Embryonic facial prominence (tissue), 1 donor: ENCODE results near the gene UNC45A.

Experiments used
- DNase-seq: peaks from one replicate; pipeline ENCODE4 v3.0.0-alpha.2; 2016; ENCODE audit errors: extremely low spot score

UNC45A gene

GRCh38 chr15:90942354-90943120 lies 7.5 kb downstream of the UNC45A start:
- no peak for DNase-seq

GRCh38 chr15:90945091-90945490 lies 10.0 kb downstream of the UNC45A start:
- no peak for DNase-seq

GRCh38 chr15:90946538-90946937 lies 11.5 kb downstream of the UNC45A start:
- DNase-seq, result no peak

- no peak for DNase-seq
Observed at GRCh38 chr15:90946941-90947576, 12.0 kb downstream of the UNC45A start.

GRCh38 chr15:90947577-90948357 lies 12.7 kb downstream of the UNC45A start:
- DNase-seq, result no peak

DNA sequence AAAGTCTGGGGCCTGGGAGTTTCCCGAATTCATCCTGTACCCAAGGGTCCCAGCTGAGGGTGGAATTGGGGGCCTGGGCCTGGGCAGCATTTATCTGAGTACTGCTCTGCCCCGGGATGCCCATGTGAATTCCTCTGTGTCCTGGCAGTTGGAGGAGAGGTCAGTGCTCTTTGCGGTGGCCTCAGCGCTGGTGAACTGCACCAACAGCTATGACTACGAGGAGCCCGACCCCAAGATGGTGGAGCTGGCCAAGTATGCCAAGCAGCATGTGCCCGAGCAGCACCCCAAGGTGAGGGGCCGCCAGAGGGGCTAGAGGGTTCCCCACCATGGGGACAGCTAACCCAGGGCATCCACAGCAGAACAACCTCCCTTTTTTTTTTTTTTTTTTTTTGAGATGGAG lies 13.4 kb downstream of the UNC45A start:
- DNase-seq, result no peak

- DNase-seq, result no peak
Observed at GRCh38 chr15:90949979-90950675, 15.0 kb downstream of the UNC45A start.

DNA sequence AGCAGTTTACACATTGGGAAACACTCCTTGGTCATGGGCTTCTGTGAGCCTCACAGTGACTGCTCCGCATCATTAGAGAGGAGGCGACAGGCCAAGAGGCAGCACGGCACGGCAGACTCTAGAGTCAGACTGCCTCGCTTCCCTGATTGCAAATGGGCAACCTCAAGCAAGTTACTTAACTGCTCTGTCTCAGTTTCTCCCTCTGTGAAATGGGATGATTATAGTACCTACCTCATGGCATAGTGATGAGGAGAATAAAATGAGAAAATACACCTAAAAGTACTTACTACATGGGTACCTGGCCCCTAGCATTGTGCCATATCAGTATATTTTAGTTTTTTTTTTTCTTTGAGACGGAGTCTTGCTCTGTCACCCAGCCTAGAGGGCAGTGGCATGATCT lies 15.6 kb downstream of the UNC45A start:
- DNase-seq, result no peak

GRCh38 chr15:90952901-90953677 lies 18.0 kb downstream of the UNC45A start:
- DNase-seq, result no peak

DNA sequence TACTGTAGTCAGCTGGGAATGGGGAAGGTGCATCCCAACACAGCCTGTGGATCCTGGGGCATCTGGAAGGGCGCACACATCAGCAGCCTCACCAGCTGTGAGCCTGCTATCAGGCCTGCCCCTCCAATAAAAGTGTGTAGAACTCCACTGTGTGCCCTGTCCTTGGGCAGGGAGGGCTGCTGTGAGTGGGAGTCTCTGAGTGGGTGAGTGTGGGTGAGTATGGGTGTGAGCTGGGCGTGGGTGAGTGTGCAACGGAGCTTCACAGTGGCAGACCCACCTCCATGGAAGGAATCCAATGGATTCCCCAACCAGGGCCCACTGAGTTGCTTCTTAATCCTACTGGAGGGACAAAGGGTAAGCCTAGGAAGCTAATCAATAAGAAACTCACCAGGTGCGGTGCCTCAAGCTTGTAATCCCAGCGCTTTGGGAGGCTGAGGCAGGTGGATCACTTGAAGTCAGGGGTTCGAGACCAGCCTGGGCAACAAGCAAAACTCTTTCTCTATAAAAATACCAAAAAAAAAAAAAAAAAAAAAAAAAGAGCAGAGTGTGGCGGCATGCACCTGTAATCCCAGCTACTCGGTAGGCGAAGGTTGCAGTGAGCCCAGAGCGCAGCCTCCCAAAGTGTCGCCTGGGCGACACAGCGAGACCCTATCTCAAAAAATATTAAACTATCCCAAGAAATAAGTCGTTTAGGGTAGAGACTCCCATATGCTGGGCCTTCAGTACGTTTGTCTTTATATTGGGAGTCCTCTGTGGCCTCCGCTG lies 19.0 kb downstream of the UNC45A start:
- DNase-seq, result no peak

- DNase-seq, result peak; percentile 73
Observed at GRCh38 chr15:90954712-90955623, 19.9 kb downstream of the UNC45A start, which contains the start of gene RCCD1. TSS of gene RCCD1 (plus strand) at chr15:90954884. CDS start at chr15:90956735, 1,851 bp downstream.

GRCh38 chr15:90955624-90956273 lies 20.7 kb downstream of the UNC45A start:
- no peak for DNase-seq

GRCh38 chr15:90956274-90957030 lies 21.4 kb downstream of the UNC45A start:
- no peak for DNase-seq

- DNase-seq, result no peak
Observed at GRCh38 chr15:90957031-90957790, 22.1 kb downstream of the UNC45A start.

- DNase-seq, result no peak
Observed at GRCh38 chr15:90957791-90958190, 22.7 kb downstream of the UNC45A start.

DNA sequence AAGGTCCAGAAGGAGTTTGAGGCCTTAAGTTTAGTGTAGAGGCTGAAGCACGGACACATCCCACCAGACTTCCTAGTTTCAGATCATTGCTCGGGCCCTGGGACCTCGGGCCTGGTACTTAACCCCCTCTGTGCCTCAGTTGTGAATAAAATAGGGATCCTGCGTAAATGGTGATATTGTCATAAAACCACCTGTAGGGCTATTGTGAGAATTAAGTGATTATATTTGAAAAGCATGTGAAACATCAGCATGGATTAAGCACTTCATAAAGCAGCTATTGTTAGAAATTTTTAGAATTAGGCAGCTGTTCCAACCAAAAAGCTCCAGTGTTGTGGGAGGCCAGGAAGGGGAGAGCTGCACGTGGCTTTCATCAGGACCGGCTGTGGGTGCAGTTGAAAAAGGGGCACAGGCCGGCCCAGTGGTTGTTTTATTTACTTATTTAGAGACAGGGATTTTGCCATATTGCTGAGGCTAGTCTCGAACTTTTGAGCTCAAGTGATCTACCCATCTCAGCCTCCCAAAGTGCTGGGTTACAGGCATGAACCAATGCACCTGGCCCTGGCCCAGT lies 24.0 kb downstream of the UNC45A start:
- no peak for DNase-seq

GRCh38 chr15:90959894-90960293 lies 24.8 kb downstream of the UNC45A start:
- no peak for DNase-seq
